H9 (cell line): ENCODE measurements around the gene RIMBP2. TPM values are rescaled to one million over a fixed set of nuclear protein-coding genes. Genes with fewer than 3 reads are reported as not detected.

Source experiments
- DNase-seq: peaks from one replicate; pipeline ENCODE4 v3.0.0-alpha.2; 2017
- H2AFZ ChIP-seq: one replicate; pipeline ENCODE4 v1.6.1; 2013; ENCODE audit warnings: mild to moderate bottlenecking, low read length, control low read depth, moderate library complexity
- H2AK5ac ChIP-seq: 2 replicates; pipeline ENCODE4 v1.6.1; 2013; ENCODE audit warnings: low read length, control low read depth, mixed read lengths; ENCODE audit not compliant: insufficient read length
- H2BK120ac ChIP-seq: one replicate; pipeline ENCODE4 v1.6.1; 2013; ENCODE audit warnings: low read depth, mild to moderate bottlenecking, low read length, control low read depth, inconsistent platforms; ENCODE audit not compliant: poor library complexity, severe bottlenecking
- H2BK12ac ChIP-seq: 2 replicates; pipeline ENCODE4 v1.6.1; 2013; ENCODE audit warnings: low read length, control low read depth, mixed read lengths, low read depth; ENCODE audit not compliant: insufficient read length
- H2BK15ac ChIP-seq: 2 replicates; pipeline ENCODE4 v1.6.1; 2013; ENCODE audit warnings: low read depth, low read length, control low read depth
- H2BK20ac ChIP-seq: one replicate; pipeline ENCODE4 v1.6.1; 2013; ENCODE audit warnings: low read depth, mild to moderate bottlenecking, low read length, control low read depth, inconsistent platforms; ENCODE audit not compliant: poor library complexity, severe bottlenecking
- H2BK5ac ChIP-seq: 2 replicates; pipeline ENCODE4 v1.6.1; 2013; ENCODE audit warnings: low read length, control low read depth, mixed read lengths; ENCODE audit not compliant: insufficient read length
- H3K14ac ChIP-seq: 2 replicates; pipeline ENCODE4 v1.6.1; 2013; ENCODE audit warnings: low read length, control low read depth; ENCODE audit not compliant: insufficient read depth
- H3K18ac ChIP-seq: 2 replicates; pipeline ENCODE4 v1.6.1; 2013; ENCODE audit warnings: low read depth, mild to moderate bottlenecking, mixed read lengths, low read length, control low read depth; ENCODE audit not compliant: insufficient read length
- H3K23ac ChIP-seq: 2 replicates; pipeline ENCODE4 v1.6.1; 2013; ENCODE audit warnings: low read length, control low read depth, mixed read lengths, low read depth; ENCODE audit not compliant: insufficient read length
- H3K23me2 ChIP-seq: 2 replicates; pipeline ENCODE4 v1.6.1; 2013; ENCODE audit warnings: low read depth, mild to moderate bottlenecking, mixed read lengths, low read length, control low read depth; ENCODE audit not compliant: insufficient read length, poor library complexity, severe bottlenecking
- H3K27ac ChIP-seq: 2 replicates; pipeline ENCODE4 v1.5.1; 2013; ENCODE audit warnings: low read length, control low read depth, mixed read lengths, low read depth; ENCODE audit not compliant: insufficient read length
- H3K27me3 ChIP-seq: 2 replicates; pipeline ENCODE4 v1.6.1; 2013; ENCODE audit warnings: low read length, control low read depth, inconsistent platforms; ENCODE audit not compliant: insufficient read depth
- H3K4ac ChIP-seq: 2 replicates; pipeline ENCODE4 v1.6.1; 2013; ENCODE audit warnings: low read depth, mild to moderate bottlenecking, control low read depth, inconsistent platforms, low read length, moderate library complexity
- H3K4me1 ChIP-seq: 2 replicates; pipeline ENCODE4 v1.6.1; 2013; ENCODE audit warnings: low read length, control low read depth, inconsistent platforms; ENCODE audit not compliant: insufficient read depth
- H3K4me2 ChIP-seq: 2 replicates; pipeline ENCODE4 v1.6.1; 2013; ENCODE audit warnings: low read length, control low read depth, mixed read lengths; ENCODE audit not compliant: insufficient read length, insufficient read depth
- H3K56ac ChIP-seq: 2 replicates; pipeline ENCODE4 v1.6.1; 2013; ENCODE audit warnings: low read depth, mild to moderate bottlenecking, mixed read lengths, low read length, control low read depth; ENCODE audit not compliant: insufficient read length
- H3K79me1 ChIP-seq: 2 replicates; pipeline ENCODE4 v1.6.1; 2013; ENCODE audit warnings: low read depth, mild to moderate bottlenecking, moderate library complexity, low read length, control low read depth, inconsistent platforms; ENCODE audit not compliant: insufficient read depth, poor library complexity, severe bottlenecking
- H3K79me2 ChIP-seq: 2 replicates; pipeline ENCODE4 v1.6.1; 2013; ENCODE audit warnings: low read length, control low read depth, inconsistent platforms; ENCODE audit not compliant: insufficient read depth
- H3K9ac ChIP-seq: 2 replicates; pipeline ENCODE4 v1.6.1; 2013; ENCODE audit warnings: low read length, control low read depth, mixed read lengths; ENCODE audit not compliant: insufficient read length; ENCODE audit errors: extremely low read depth
- H3K9me3 ChIP-seq: one replicate; pipeline ENCODE4 v1.6.1; 2013; ENCODE audit warnings: low read depth, low read length, inconsistent platforms; ENCODE audit not compliant: control insufficient read depth
- H3T11ph ChIP-seq: one replicate; pipeline ENCODE4 v1.6.1; 2013; ENCODE audit warnings: mild to moderate bottlenecking, low read length, control low read depth, inconsistent platforms
- H4K20me1 ChIP-seq: one replicate; pipeline ENCODE4 v1.6.1; 2013; ENCODE audit not compliant: control insufficient read depth, insufficient read length, insufficient read depth
- H4K5ac ChIP-seq: 2 replicates; pipeline ENCODE4 v1.6.1; 2013; ENCODE audit warnings: low read depth, mild to moderate bottlenecking, mixed read lengths, low read length, control low read depth; ENCODE audit not compliant: insufficient read length
- H4K8ac ChIP-seq: replicated peaks from 2 replicates; pipeline ENCODE4 v1.6.1; 2013; ENCODE audit warnings: low read length, control low read depth, mixed read lengths, low read depth; ENCODE audit not compliant: insufficient read length
- H4K91ac ChIP-seq: 2 replicates; pipeline ENCODE4 v1.6.1; 2013; ENCODE audit warnings: low read depth, mild to moderate bottlenecking, moderate library complexity, mixed read lengths, low read length, control low read depth; ENCODE audit not compliant: insufficient read length
- H3K27ac Mint-ChIP-seq, 3 experiments: 2 replicates in 2 of 3; 3 replicates in 1 of 3; pipeline ENCODE4 v1.8.0; 2020 to 2021; ENCODE audit warnings: mixed read lengths in 3 of 3, mild to moderate bottlenecking in 1 of 3, moderate library complexity in 1 of 3
- H3K27me3 Mint-ChIP-seq: 2 replicates; pipeline ENCODE4 v1.8.0; 2021; ENCODE audit warnings: low read depth, mild to moderate bottlenecking, moderate library complexity, mixed read lengths
- H3K36me3 Mint-ChIP-seq, 3 experiments: 2 replicates in 2 of 3; 3 replicates in 1 of 3; pipeline ENCODE4 v1.8.0; 2020 to 2021; ENCODE audit warnings: low read depth in 3 of 3, mixed read lengths in 3 of 3; ENCODE audit not compliant: insufficient read depth in 1 of 3
- H3K4me1 Mint-ChIP-seq, 2 experiments: 2 replicates each; pipeline ENCODE4 v1.8.0; 2020; ENCODE audit warnings: mixed read lengths in 2 of 2
- H3K4me3 Mint-ChIP-seq, 2 experiments: 2 replicates in 1 of 2; 3 replicates in 1 of 2; pipeline ENCODE4 v1.8.0; 2020 to 2021; ENCODE audit warnings: mild to moderate bottlenecking in 2 of 2, mixed read lengths in 2 of 2, moderate library complexity in 1 of 2
- H3K9me3 Mint-ChIP-seq, 2 experiments: 2 replicates in 1 of 2; 3 replicates in 1 of 2; pipeline ENCODE4 v1.8.0; 2020; ENCODE audit warnings: mild to moderate bottlenecking in 2 of 2, mixed read lengths in 2 of 2, moderate library complexity in 1 of 2
- CTCF ChIP-seq: fragments of 200-600 bp; sonication (generic); conservative IDR thresholded peaks from 3 replicates; pipeline ENCODE4 v1.8.0; 2021; ENCODE audit warnings: antibody characterized with exemption, mild to moderate bottlenecking
- WGBS: extraction: QIAGEN DNeasy Blood & Tissue Kit; methylation state at CpG from one replicate; pipeline ENCODE4 v1.1.7; 2013; ENCODE audit warnings: missing lambda C conversion rate, low lambda C conversion rate, mixed read lengths; ENCODE audit not compliant: insufficient read length; ENCODE audit errors: extremely low coverage; 5-methylcytosine and 5-hydroxymethylcytosine counted together
- total RNA-seq: library from RNA; stranded (reverse); gene quantifications from 2 replicates; pipeline ENCODE4 v1.2.1, GENCODE V29; 2021

The RIMBP2 gene
- total RNA-seq, 1 experiment from 2014 or later = 0.70 TPM

GRCh38 chr12:130596241-130596640 is 119.9 kb downstream of the RIMBP2 start:
- DNase-seq = no peak
- no CpG with 5 or more reads among the region's 9 CpGs for WGBS

More at GRCh38 chr12:130596241-130596640, 119.9 kb downstream of the RIMBP2 start:
- no peaks in the 10 kb centered on the region for H4K20me1 ChIP-seq
- no peak overlapping the region for H3K23ac ChIP-seq
- no peaks in the 10 kb centered on the region for H3K4me1 ChIP-seq
- H3K27ac ChIP-seq = no peak overlapping the region
- H3K9me3 ChIP-seq = no peaks in the 10 kb centered on the region
- H3K4ac ChIP-seq = no peak overlapping the region
- Mint-ChIP-seq H3K27me3 (peaks cover 12% of the 10 kb centered on the region), H3K27ac (no peak overlapping the region), H3K4me3 (no peak overlapping the region), H3K4me1 (peaks cover 8 to 9% of the 10 kb centered on the region in 2 experiments), H3K36me3 (peaks cover 0 to 9% (median 2%) of the 10 kb centered on the region in 3 experiments; a peak in 1 of 7 replicates), H3K9me3 (peaks cover 9 to 11% of the 10 kb centered on the region in 2 experiments)
- H2BK120ac ChIP-seq = no peak overlapping the region
- H3K56ac ChIP-seq = no peak overlapping the region
- no peak overlapping the region for H3K14ac ChIP-seq
- H2AK5ac ChIP-seq = no peak overlapping the region
- no peak overlapping the region for H4K5ac ChIP-seq
- no peak overlapping the region for H3K9ac ChIP-seq
- no peak overlapping the region for H3T11ph ChIP-seq
- H2BK5ac ChIP-seq = no peak overlapping the region
- no peak overlapping the region for H2BK15ac ChIP-seq
- H3K79me1 ChIP-seq = no peaks in the 10 kb centered on the region
- no peak overlapping the region for H2BK20ac ChIP-seq
- no peak overlapping the region for H2BK12ac ChIP-seq
- TF ChIP-seq CTCF = no peak
- no peak overlapping the region for H3K18ac ChIP-seq
- H4K91ac ChIP-seq = no peak overlapping the region
- no peak overlapping the region for H4K8ac ChIP-seq
- H3K27me3 ChIP-seq = no peaks in the 10 kb centered on the region
- H2AFZ ChIP-seq = no peak overlapping the region
- H3K4me2 ChIP-seq = no peak overlapping the region
- no peaks in the 10 kb centered on the region for H3K23me2 ChIP-seq
- no peaks in the 10 kb centered on the region for H3K79me2 ChIP-seq
